Measurements from ENCODE around the gene INO80.
"Not testable (repeated sequence)": the region's sequence is repeated elsewhere in the genome, so short reads cannot be mapped to it uniquely, and the experiment has no call there.

The INO80 gene

GRCh38 chr15:40995656-40996055 lies 120.4 kb downstream of the INO80 start:
- DNase-seq: no peak

DNA sequence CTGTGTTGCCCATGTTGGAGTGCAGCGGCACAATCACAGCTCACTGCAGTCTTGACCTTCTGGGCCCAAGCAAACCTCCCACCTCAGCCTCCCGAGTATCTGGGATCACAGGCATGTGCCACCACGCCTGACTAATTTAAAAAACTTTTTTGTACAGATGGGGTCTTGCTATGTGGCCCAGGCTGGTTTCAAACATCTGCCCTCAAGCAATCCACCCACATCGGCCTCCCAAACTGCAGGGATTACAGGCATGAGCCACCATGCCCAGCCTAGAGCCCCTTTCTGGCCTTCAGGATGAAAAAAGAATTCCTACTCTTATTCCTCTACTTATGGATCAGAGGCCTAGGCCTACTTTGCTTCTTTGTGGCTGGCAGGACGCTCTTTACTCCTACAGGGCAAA lies 123.3 kb downstream of the INO80 start:
- DNase-seq: no peak

DNA sequence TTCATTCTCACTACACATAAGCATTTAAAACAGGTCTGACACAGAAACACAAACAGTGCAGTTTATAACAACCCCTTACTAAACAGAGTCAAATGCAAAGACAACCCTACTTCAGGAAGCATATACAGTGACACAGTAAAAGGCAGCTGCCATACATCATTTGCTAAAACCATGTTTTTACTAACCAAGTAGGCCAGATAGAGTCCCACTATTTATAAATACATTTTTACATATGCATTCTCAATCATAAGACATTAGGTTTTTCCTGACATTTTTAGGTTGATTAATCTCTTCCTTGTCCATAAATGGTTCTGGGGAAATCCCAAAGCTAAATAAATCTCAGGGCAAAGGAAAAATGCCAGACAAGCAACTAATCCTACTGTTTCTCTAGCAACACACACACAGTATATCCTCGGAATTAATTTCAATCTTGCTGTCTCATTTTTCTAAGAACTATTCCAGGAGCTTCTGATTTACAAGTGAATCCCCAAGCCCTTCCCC lies 123.8 kb downstream of the INO80 start:
- no peak for DNase-seq

GRCh38 chr15:40991355-40991754 lies 124.7 kb downstream of the INO80 start:
- DNase-seq: no peak

DNA sequence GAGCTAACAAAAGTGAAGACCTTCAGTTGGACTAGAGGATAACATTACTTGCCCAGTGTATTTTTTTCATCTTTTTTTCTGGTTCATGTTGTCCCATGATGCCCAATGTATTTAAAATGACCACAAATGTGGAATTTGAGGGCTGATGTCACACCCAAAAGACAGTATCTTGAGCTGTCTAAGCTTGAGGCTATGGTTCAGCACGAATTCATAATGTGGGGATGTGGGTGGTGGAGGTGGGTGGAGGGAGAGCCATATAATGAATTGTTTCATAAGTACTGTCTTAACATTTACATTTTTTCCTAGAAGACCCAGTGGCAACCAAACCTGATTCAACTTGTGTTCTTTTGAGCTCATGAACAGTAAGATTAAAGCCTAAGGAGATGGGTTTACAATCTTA lies 125.3 kb downstream of the INO80 start:
- DNase-seq: no peak

DNA sequence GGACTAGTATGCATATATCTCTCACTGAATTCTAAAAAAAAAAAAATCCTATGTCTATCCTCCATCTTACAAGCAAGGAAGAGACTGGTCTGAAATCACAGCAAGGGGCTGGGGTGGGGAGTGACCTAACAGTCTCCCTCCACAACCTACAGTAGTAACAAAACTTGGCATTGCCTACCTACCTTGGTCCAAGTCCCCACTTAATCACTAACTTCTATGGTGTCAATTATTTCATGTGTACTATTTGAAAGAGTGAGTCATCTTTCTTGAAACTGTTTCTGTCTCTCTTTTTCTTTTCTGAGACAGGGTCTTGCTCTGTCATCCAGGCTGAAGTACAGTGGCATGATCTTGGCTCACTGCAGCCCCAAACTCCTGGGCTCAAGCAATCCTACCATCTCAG lies 126.0 kb downstream of the INO80 start:
- DNase-seq: no peak

GRCh38 chr15:40988156-40988555 lies 127.9 kb downstream of the INO80 start:
- DNase-seq: no peak

DNA sequence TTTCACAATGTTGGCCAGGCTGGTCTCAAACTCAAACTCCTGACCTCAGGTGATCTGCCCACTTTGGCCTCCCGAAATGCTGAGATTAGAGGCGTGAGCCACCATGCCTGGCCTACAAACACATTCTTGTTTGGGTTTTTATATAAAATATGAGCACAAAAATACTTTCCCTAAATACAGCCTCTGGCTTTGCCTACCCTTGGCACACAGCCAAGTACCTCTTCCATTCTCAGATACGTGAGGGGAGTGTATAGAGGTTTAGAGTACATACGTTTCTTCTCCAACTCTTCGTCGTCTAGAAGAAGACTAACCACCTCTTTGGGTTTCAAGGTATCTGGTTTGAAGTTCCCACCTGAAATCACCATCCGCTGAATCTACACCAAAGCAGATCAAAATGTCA lies 129.3 kb downstream of the INO80 start:
- no peak for DNase-seq

DNA sequence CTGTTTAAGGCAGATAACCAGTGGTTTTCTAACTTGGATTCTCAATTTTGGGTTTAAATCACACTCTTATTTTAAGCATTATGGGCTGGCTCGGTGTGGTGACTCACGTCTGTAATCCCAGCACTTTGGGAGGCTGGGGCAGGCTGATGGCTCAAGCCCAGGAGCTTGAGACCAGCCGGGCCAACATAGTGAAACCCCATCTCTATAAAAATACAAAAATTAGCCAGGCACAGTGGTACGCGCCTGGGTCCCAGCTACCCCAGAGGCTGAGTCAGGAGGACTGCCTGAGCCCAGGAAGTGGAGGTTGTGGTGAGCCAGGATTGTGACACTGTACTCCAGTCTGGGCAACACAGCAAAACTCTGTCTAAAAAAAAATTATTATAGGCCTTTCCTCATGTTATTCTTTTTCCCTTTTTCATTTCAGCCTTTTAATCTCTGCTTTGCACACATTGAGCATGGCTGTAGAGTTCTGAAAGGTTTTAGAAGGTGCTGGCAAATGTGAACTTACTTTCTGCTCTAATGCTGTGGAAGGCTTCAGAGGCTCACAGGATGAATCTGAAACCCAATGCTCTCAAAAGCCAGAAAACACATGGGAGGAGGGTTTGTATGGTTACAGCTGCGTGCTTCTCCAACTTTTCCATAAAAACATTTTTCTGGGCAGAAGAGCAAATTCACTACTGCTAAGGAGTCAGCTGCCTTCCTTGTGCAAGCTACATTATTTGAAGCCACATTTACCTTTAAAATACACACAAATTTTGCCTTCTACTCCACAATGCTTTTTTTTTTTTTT lies 130.3 kb downstream of the INO80 start:
- DNase-seq: no peak

GRCh38 chr15:40984964-40985363 lies 131.1 kb downstream of the INO80 start:
- DNase-seq: no peak

GRCh38 chr15:40984406-40984805 lies 131.7 kb downstream of the INO80 start:
- no peak for DNase-seq

GRCh38 chr15:40982855-40983254 lies 133.2 kb downstream of the INO80 start:
- no peak for DNase-seq

DNA sequence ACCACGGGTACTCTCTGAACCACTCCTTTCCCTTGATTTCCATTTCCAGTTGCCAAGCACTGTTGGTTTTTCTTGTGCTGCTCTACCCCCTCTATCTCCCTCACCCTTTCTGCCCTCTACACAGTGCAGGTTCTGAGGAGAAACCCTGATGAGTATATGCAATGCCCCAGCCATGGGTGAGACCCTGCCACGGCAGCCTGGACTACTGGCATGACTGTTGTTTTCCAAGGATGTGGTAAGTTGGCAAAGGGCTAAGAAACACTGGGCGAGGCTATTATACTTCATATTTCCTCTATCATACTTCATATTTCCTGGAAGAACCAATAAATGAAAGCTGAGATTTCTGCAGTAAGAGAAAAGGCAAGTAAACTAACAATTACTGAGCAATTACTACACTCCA lies 134.9 kb downstream of the INO80 start:
- no peak for DNase-seq

- no peak for DNase-seq
Measured at GRCh38 chr15:40978562-40978961, 137.5 kb downstream of the INO80 start.

DNA sequence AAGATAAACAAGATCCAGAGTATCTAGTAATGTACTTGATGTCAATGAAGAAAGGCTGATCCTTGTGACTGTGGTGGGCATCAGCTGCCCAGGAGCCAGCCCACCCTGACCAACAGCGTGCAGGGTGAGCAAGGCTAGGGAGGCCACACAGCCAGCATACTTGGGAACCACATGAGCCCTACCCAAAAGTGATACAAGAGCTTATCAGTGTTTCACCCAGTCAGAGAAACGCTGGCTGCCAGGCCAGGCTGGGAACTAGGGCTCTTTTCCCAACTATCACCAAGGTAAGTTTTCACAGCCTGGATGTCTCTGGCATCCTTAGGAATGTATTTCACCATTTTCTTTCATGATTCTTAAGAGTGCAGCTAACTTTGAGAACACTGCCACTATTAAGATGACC lies 137.9 kb downstream of the INO80 start:
- DNase-seq: no peak

GRCh38 chr15:40976819-40977218 lies 139.3 kb downstream of the INO80 start:
- DNase-seq: no peak

DNA sequence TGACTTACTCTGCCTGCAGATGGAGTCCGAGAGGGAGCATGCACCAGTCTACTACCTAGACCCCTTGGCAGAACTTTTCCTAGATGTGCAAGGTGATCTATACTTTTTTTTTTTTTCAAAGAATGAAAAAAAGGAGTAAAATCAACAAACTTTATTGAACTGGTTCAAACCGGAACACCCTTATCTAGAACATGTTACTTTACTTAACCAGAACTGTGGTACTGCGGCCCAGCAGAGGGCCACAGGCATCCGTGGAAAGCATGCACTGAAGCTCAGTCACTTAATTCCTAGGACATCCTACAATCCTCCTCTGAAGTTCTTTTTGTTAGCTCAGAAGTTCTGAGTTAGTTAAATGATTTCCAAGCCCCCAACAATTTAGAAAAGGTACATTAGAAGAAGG lies 141.2 kb downstream of the INO80 start:
- no peak for DNase-seq

GRCh38 chr15:40969363-40969762 lies 146.7 kb downstream of the INO80 start:
- DNase-seq: no peak

- DNase-seq: no peak
Measured at GRCh38 chr15:40968290-40969085, 147.6 kb downstream of the INO80 start.

GRCh38 chr15:40964634-40965033 lies 151.4 kb downstream of the INO80 start:
- DNase-seq: no peak

DNA sequence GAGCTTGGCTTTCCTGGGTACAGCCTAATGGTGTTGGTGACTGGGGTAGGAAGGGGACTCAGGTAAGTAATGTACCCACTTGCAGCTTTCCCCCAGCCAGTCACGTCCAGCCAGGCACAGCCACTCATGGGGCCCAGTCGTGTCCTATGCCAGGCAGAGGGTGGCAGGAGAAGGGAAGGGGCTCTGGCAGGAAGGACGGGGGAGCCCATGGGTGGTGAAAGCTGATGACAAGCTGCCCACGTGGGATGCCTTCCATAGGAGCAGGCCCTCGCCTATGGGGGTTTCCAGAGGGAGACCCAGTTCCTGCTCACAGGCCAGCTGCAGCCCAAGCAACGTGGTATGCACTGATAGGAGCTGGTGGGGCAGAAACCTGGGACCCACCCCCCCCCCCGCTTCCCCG lies 152.1 kb downstream of the INO80 start:
- DNase-seq: no peak

DNA sequence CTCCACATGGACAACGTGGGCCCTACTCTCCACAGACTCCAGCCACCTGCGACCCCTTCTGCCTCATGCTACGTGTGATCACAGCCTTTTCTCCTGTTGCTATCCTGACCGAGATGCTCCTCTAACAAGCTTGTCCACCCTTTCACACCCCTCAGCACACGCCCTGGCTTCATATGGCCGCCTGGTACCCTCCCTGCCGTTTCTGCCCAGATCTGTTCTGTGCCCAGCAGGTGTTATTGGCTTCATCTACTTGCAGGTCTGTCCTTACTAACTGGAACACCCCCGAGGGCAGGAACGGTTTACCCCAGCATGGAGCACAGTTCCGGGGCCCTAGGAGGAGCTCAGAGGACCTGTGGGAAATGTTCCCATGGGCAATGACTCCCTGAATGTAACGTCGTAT lies 152.9 kb downstream of the INO80 start:
- DNase-seq: no peak

GRCh38 chr15:40962317-40962716 lies 153.8 kb downstream of the INO80 start:
- DNase-seq: not testable (repeated sequence)

- not testable (repeated sequence) for DNase-seq
Measured at GRCh38 chr15:40961740-40962139, 154.3 kb downstream of the INO80 start.

Measured in activated gamma-delta T cell treated with Interleukin-2 at 50 U/mL for 16 hours (primary cell).